Ishikawa (cell line): ENCODE results near the gene PIK3C2G.

Experiments
- CEBPB ChIP-seq: IDR thresholded peaks from 2 replicates; pipeline ENCODE4 v1.6.1; 2012
- EGR1 ChIP-seq: IDR thresholded peaks from 2 replicates; pipeline ENCODE4 v1.6.1; 2012
- RAD21 ChIP-seq: IDR thresholded peaks from 2 replicates; pipeline ENCODE4 v1.6.1; 2012; ENCODE audit warnings: low read depth
- TAF1 ChIP-seq: IDR thresholded peaks from 2 replicates; pipeline ENCODE4 v1.6.1; 2012; ENCODE audit warnings: low read depth, mild to moderate bottlenecking
- TCF12 ChIP-seq: IDR thresholded peaks from 2 replicates; pipeline ENCODE4 v1.6.1; 2012; ENCODE audit warnings: low read depth
- TEAD4 ChIP-seq: IDR thresholded peaks from 2 replicates; pipeline ENCODE4 v1.6.1; 2012
- USF1 ChIP-seq: IDR thresholded peaks from 2 replicates; pipeline ENCODE4 v1.6.1; 2012
- YY1 ChIP-seq: IDR thresholded peaks from 2 replicates; pipeline ENCODE4 v1.6.1; 2012; ENCODE audit warnings: low read depth

- TF ChIP-seq TCF12 (no peak), RAD21 (no peak), YY1 (no peak), USF1 (no peak), CEBPB (no peak), TAF1 (no peak), EGR1 (no peak), TEAD4 (no peak)
These were observed 397.5 kb downstream of the PIK3C2G start for GRCh38 chr12:18658829-18659228.
